Neural cell (in vitro differentiated cells): ENCODE results near the gene NPAS2. TPM values are rescaled to one million over a fixed set of nuclear protein-coding genes. Genes with fewer than 3 reads are reported as not detected.

Experiments
- H2AFZ ChIP-seq: fragments of 200-600, 300-800 bp; sonication (generic), shearing (Covaris generic); 2 replicates; pipeline ENCODE4 v1.6.0; 2014; ENCODE audit warnings: low read depth, mild to moderate bottlenecking, antibody characterized with exemption, low read length, moderate library complexity
- H3F3A ChIP-seq: fragments of 200-600 bp; shearing (Covaris generic); 2 replicates; pipeline ENCODE4 v1.6.1; 2016; ENCODE audit warnings: mild to moderate bottlenecking, moderate library complexity, mixed read lengths, antibody characterized with exemption, low read length; ENCODE audit not compliant: insufficient read depth, poor library complexity, severe bottlenecking
- H3K27ac ChIP-seq: fragments of 200-600, 300-800 bp; sonication (generic), shearing (Covaris generic); 2 replicates; pipeline ENCODE4 v1.5.1; 2014; ENCODE audit warnings: mild to moderate bottlenecking, low read length, moderate library complexity
- H3K27me3 ChIP-seq: fragments of 300-800, 200-600 bp; sonication (generic), shearing (Covaris generic); 2 replicates; pipeline ENCODE4 v1.6.0; 2014; ENCODE audit warnings: mild to moderate bottlenecking, low read depth, low read length, moderate library complexity; ENCODE audit not compliant: insufficient read depth
- H3K36me3 ChIP-seq: fragments of 300-800, 200-600 bp; sonication (generic), shearing (Covaris generic); 2 replicates; pipeline ENCODE4 v1.5.1; 2014; ENCODE audit warnings: mild to moderate bottlenecking, antibody characterized with exemption, low read length, moderate library complexity; ENCODE audit not compliant: insufficient read depth
- H3K4me2 ChIP-seq: fragments of 300-800, 200-600 bp; sonication (generic), shearing (Covaris generic); 2 replicates; pipeline ENCODE4 v1.6.0; 2014; ENCODE audit warnings: mild to moderate bottlenecking, low read length
- H3K4me3 ChIP-seq: fragments of 300-800, 200-600 bp; sonication (generic), shearing (Covaris generic); 2 replicates; pipeline ENCODE4 v1.5.1; 2014; ENCODE audit warnings: mild to moderate bottlenecking, low read length, moderate library complexity
- H3K79me2 ChIP-seq: fragments of 200-600 bp; shearing (Covaris generic); replicated peaks from 2 replicates; pipeline ENCODE4 v1.6.0; 2014; ENCODE audit warnings: mild to moderate bottlenecking, low read length, moderate library complexity; ENCODE audit not compliant: insufficient read depth
- H3K9ac ChIP-seq: fragments of 300-800, 200-600 bp; sonication (generic), shearing (Covaris generic); 2 replicates; pipeline ENCODE4 v1.6.1; 2016; ENCODE audit warnings: mild to moderate bottlenecking, low read length, mixed read lengths
- H3K9me2 ChIP-seq: fragments of 200-600 bp; shearing (Covaris generic); 2 replicates; pipeline ENCODE4 v1.6.1; 2016; ENCODE audit warnings: mild to moderate bottlenecking, low read length, mixed read lengths; ENCODE audit not compliant: insufficient read depth
- H3K9me3 ChIP-seq: fragments of 200-600, 300-800 bp; sonication (generic), shearing (Covaris generic); 2 replicates; pipeline ENCODE4 v1.6.1; 2016; ENCODE audit warnings: mild to moderate bottlenecking, mixed run types, low read length, moderate library complexity, mixed read lengths
- H4K20me1 ChIP-seq: fragments of 200-600 bp; shearing (Covaris generic); 2 replicates; pipeline ENCODE4 v1.6.1; 2016; ENCODE audit warnings: mild to moderate bottlenecking, mixed run types; ENCODE audit not compliant: insufficient read depth
- CTCF ChIP-seq: fragments of 450-650 bp; IDR thresholded peaks from 2 replicates; pipeline ENCODE4 v1.5.1; 2014; ENCODE audit warnings: antibody characterized with exemption, mild to moderate bottlenecking, moderate library complexity; ENCODE audit not compliant: poor library complexity, severe bottlenecking
- EP300 ChIP-seq: fragments of 450-650 bp; conservative IDR thresholded peaks from 2 replicates; pipeline ENCODE4 v1.6.1; 2014; ENCODE audit warnings: antibody characterized with exemption, mild to moderate bottlenecking, moderate library complexity; ENCODE audit not compliant: poor library complexity, severe bottlenecking
- EZH2 ChIP-seq: fragments of 200-600, 300-800 bp; shearing (Covaris generic), sonication (generic); IDR thresholded peaks from 2 replicates; pipeline ENCODE4 v1.6.1; 2014; ENCODE audit warnings: antibody characterized with exemption, low read length, borderline replicate concordance, mild to moderate bottlenecking; ENCODE audit not compliant: insufficient read depth, poor library complexity, severe bottlenecking
- MXI1 ChIP-seq: fragments of 450-650 bp; conservative IDR thresholded peaks from 2 replicates; pipeline ENCODE4 v1.6.1; 2014; ENCODE audit warnings: antibody characterized with exemption, mild to moderate bottlenecking; ENCODE audit not compliant: poor library complexity, severe bottlenecking
- POLR2AphosphoS5 ChIP-seq: IDR thresholded peaks from 2 replicates; pipeline ENCODE4 v1.6.1; 2012
- RAD21 ChIP-seq: fragments of 450-650 bp; conservative IDR thresholded peaks from 2 replicates; pipeline ENCODE4 v1.6.1; 2014; ENCODE audit warnings: antibody characterized with exemption, mild to moderate bottlenecking, moderate library complexity
- REST ChIP-seq: IDR thresholded peaks from 2 replicates; pipeline ENCODE4 v1.6.1; 2012; ENCODE audit warnings: borderline replicate concordance
- SMC3 ChIP-seq: fragments of 450-650 bp; conservative IDR thresholded peaks from 2 replicates; pipeline ENCODE4 v1.6.1; 2014; ENCODE audit warnings: antibody characterized with exemption, mild to moderate bottlenecking, moderate library complexity; ENCODE audit not compliant: poor library complexity
- TAF1 ChIP-seq: IDR thresholded peaks from 2 replicates; pipeline ENCODE4 v1.6.1; 2012; ENCODE audit warnings: low read depth
- polyA plus RNA-seq: library from polyadenylated mRNA; depleted of rRNA; stranded (reverse); fragments of >200 nt; gene quantifications from 2 replicates; pipeline ENCODE4 v1.2.3, GENCODE V29; 2014

The NPAS2 gene
- polyA plus RNA-seq, 1 donor from 2014 or later = 2.1 TPM

- Histone ChIP-seq H3K27me3 (no peaks in the 10 kb centered on the region), H2AFZ (no peak overlapping the region), H3K4me3 (no peak overlapping the region), H3K79me2 (no peaks in the 10 kb centered on the region), H3K9me2 (no peaks in the 10 kb centered on the region), H3K9ac (no peak overlapping the region), H3K9me3 (no peaks in the 10 kb centered on the region), H3K27ac (no peak overlapping the region), H3K4me2 (no peak overlapping the region), H4K20me1 (no peaks in the 10 kb centered on the region), H3K36me3 (no peaks in the 10 kb centered on the region), H3F3A (no peaks in the 10 kb centered on the region)
- TF ChIP-seq RAD21 (no peak), SMC3 (no peak), EP300 (no peak), CTCF (no peak), MXI1 (no peak), REST (no peak), EZH2 (no peak), POLR2AphosphoS5 (no peak)
Measured at GRCh38 chr2:100991404-100991773, 171.4 kb downstream of the NPAS2 start.

- no peak overlapping the region for H3K4me2 ChIP-seq
- H2AFZ ChIP-seq = no peak overlapping the region
- no peaks in the 10 kb centered on the region for H3F3A ChIP-seq
- no peak overlapping the region for H3K9ac ChIP-seq
- H4K20me1 ChIP-seq = no peaks in the 10 kb centered on the region
- no peaks in the 10 kb centered on the region for H3K9me3 ChIP-seq
- no peaks in the 10 kb centered on the region for H3K9me2 ChIP-seq
- no peaks in the 10 kb centered on the region for H3K79me2 ChIP-seq
- H3K27ac ChIP-seq = no peak overlapping the region
- no peaks in the 10 kb centered on the region for H3K27me3 ChIP-seq
- H3K4me3 ChIP-seq = no peak overlapping the region
- no peaks in the 10 kb centered on the region for H3K36me3 ChIP-seq
- no peak for TF ChIP-seq EZH2
- TF ChIP-seq MXI1 = no peak
- TF ChIP-seq TAF1 = no peak
- TF ChIP-seq SMC3 = no peak
- TF ChIP-seq RAD21 = no peak
- no peak for TF ChIP-seq EP300
- no peak for TF ChIP-seq CTCF
Measured at GRCh38 chr2:100992262-100992661, 172.3 kb downstream of the NPAS2 start.
